ENCODE measurements around the gene HDAC4.

The HDAC4 gene

GRCh38 chr2:239049421-239050251 lies 351.2 kb downstream of the HDAC4 start:
- in situ Hi-C loops (cut with MboI; ENCODE audit: low pct_unique_long_range_greater_than_20kb, low sequenced_read_pairs, unreplicated experiment), result no loop called here
- no peak for DNase-seq (ENCODE audit: low spot score)
- TF ChIP-seq, protein P1, sequence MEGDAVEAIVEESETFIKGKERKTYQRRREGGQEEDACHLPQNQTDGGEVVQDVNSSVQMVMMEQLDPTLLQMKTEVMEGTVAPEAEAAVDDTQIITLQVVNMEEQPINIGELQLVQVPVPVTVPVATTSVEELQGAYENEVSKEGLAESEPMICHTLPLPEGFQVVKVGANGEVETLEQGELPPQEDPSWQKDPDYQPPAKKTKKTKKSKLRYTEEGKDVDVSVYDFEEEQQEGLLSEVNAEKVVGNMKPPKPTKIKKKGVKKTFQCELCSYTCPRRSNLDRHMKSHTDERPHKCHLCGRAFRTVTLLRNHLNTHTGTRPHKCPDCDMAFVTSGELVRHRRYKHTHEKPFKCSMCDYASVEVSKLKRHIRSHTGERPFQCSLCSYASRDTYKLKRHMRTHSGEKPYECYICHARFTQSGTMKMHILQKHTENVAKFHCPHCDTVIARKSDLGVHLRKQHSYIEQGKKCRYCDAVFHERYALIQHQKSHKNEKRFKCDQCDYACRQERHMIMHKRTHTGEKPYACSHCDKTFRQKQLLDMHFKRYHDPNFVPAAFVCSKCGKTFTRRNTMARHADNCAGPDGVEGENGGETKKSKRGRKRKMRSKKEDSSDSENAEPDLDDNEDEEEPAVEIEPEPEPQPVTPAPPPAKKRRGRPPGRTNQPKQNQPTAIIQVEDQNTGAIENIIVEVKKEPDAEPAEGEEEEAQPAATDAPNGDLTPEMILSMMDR (IDR thresholded peaks at IDR 0.05; ENCODE audit: extremely low read depth, insufficient read depth, missing control alignments), result no peak

DNA sequence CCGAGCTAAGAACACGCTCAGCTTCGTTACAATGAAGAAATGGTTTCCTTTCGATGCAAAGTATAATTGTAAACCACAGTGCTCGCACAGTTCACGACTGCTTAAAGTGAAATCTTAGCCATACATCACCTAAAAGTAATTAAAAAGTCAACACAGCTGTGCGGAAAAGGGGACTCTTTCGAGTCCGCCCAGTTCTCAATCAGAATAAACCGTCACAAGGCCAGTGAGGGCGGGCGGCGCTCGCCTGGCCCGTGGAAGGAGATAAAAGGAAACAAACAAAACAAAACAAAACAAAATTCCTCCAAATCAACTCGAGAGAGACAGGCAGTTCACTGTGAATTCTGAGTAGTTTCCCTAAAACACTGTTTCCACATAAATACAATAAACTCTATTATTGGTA lies 352.1 kb downstream of the HDAC4 start:
- in situ Hi-C loops (cut with MboI; ENCODE audit: low pct_unique_long_range_greater_than_20kb, low sequenced_read_pairs, unreplicated experiment), result no loop called here
- TF ChIP-seq, protein P1 (IDR thresholded peaks at IDR 0.05; ENCODE audit: extremely low read depth, insufficient read depth, missing control alignments), result no peak
- DNase-seq (ENCODE audit: low spot score), result no peak

GRCh38 chr2:239047861-239048260 lies 353.0 kb downstream of the HDAC4 start:
- TF ChIP-seq, protein P1 (IDR thresholded peaks at IDR 0.05; ENCODE audit: extremely low read depth, insufficient read depth, missing control alignments), result no peak
- DNase-seq (ENCODE audit: low spot score), result no peak
- in situ Hi-C loops (cut with MboI; ENCODE audit: low pct_unique_long_range_greater_than_20kb, low sequenced_read_pairs, unreplicated experiment), result no loop called here

- TF ChIP-seq, protein P1 (IDR thresholded peaks at IDR 0.05; ENCODE audit: extremely low read depth, insufficient read depth, missing control alignments), result no peak
- in situ Hi-C loops (cut with MboI; ENCODE audit: low pct_unique_long_range_greater_than_20kb, low sequenced_read_pairs, unreplicated experiment), result no loop called here
- no peak for DNase-seq (ENCODE audit: low spot score)
Measured at GRCh38 chr2:239047420-239047819, 353.4 kb downstream of the HDAC4 start.

- TF ChIP-seq, protein P1 (IDR thresholded peaks at IDR 0.05; ENCODE audit: extremely low read depth, insufficient read depth, missing control alignments), result no peak
- DNase-seq (ENCODE audit: low spot score), result no peak
- in situ Hi-C loops (cut with MboI; ENCODE audit: low pct_unique_long_range_greater_than_20kb, low sequenced_read_pairs, unreplicated experiment), result no loop called here
Measured at GRCh38 chr2:239046822-239047221, 354.0 kb downstream of the HDAC4 start.

GRCh38 chr2:239044336-239044735 lies 356.5 kb downstream of the HDAC4 start:
- TF ChIP-seq, protein P1 (IDR thresholded peaks at IDR 0.05; ENCODE audit: extremely low read depth, insufficient read depth, missing control alignments), result no peak
- no peak for DNase-seq (ENCODE audit: low spot score)
- in situ Hi-C loops (cut with MboI; ENCODE audit: low pct_unique_long_range_greater_than_20kb, low sequenced_read_pairs, unreplicated experiment), result no loop called here

All from GM13977 (cell line).